Hindlimb muscle (tissue), 1 donor: ENCODE results near the gene STARD13. TPM values are rescaled to one million over a fixed set of nuclear protein-coding genes. Genes with fewer than 3 reads are reported as not detected.
"Not testable (repeated sequence)": the region's sequence is repeated elsewhere in the genome, so short reads cannot be mapped to it uniquely, and the experiment has no call there.

Experiments
- DNase-seq: peaks from one replicate; pipeline ENCODE4 v3.0.0-alpha.2; 2013
- polyA plus RNA-seq: library from polyadenylated mRNA; unstranded; fragments of 120-200 nt; gene quantifications from one replicate; pipeline ENCODE4 v1.2.1, GENCODE V29; 2013; ENCODE audit not compliant: insufficient read length

The STARD13 gene
- polyA plus RNA-seq, 1 donor = 22.7 TPM

DNA sequence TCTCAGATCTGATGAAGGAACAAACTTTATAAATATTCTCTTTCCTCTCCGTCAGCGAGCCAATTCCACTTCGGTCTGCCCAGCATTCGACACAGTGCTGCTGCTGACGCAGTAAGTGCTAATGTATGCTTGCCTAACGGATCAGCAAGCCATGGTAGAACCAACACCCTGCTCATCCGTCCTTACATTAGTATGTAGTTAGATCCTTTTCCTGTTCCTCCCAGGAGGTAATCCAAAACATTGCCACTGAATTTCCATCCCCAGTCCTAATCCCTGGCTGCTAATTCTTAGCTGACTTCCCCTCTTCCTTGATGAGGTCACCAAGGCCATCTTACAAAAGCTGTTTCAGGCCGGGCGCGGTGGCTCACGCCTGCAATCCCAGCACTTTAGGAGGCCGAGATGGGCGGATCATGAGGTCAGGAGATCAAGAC lies 88.0 kb downstream of the STARD13 start:
- DNase-seq = no peak

DNA sequence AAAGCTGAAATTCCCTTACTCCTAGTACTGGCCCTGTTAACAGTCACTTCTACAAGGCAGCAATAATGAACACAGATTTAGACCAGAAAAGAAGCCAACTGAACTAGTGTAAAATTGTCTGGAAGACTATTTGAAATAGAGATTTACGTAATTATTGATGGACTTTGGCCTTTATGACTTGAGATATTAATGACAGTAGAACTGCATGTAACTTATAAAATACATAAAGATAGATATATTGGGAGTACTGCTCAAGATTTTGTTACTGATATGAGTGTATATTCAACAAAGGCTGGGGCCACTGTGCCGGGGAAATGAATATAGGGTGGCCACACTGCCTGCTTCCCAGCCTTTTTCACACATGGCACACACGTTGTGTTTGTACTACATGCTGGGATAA lies 88.8 kb downstream of the STARD13 start:
- no peak for DNase-seq

DNA sequence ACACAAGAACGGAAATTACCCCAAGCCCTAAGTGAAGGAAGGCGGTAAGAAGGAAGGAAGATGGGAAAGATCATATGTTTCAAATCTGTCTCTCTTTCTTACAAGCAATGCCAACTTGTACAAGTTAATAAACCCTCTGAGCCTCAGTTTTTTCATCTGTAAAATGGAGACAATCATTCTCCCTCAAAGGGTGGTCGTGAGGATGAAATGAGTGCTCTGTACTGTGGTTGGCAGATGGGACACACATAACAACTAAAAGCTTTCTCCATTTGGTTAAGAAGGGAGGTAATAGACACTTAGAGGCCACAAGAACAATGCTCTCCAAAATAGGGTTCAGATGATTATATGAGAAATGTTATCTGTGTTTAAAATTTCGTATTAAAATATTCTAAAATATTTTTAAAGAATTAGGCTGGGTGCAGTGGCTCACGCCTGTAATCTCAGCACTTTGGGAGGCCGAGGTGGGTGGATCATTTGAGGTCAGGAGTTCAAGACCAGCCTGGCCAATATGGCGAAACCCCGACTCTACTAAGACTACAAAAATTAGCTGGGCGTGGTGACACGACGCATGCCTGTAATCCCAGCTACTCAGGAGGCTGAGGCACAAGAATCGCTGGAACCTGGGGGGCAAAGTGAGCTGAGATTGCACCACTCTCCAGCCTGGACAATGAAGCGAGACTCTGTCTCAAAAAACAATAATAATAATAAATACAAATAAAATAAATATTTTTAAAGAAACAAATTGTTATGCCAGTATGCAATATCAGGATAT lies 89.7 kb downstream of the STARD13 start:
- no peak for DNase-seq

DNA sequence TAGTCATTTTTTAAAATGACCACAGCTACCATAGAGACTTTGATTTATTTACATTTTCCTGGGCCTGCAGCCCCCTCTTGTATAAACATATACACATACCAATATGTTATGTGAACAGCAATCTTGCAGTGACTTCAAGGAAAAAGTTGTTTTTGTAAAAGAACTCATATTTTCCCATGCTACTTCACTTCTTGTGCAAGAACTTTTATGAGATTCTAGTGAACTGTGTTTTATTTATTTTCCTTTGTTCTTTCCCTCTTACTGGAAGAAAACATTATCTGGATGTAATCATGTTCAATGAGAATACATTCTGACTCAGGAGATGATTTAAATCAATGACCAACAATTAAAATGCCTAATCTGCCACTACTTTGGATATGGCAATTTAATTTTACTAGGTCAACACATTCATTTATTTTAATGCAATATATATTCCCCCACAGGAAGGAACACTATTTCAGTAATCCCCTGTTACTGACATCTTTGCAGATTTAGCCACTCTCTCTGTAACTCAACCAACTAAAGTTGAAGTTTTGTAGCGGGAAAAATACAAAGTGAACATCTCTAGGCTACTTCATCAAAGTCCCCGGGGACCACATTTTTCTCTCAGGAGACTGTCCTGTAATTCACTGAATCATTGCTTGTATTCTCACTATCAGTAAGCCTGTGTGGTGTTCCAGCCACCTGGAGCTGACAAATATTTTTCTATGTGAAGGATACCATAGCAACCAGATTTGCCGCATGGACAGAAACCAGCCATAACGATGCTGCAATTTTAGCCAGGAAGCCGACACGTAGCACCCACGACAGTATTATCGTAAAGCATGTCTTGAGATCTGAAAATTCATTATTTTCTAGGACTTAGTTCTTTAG lies 90.5 kb downstream of the STARD13 start:
- DNase-seq = peak; percentile 57

DNA sequence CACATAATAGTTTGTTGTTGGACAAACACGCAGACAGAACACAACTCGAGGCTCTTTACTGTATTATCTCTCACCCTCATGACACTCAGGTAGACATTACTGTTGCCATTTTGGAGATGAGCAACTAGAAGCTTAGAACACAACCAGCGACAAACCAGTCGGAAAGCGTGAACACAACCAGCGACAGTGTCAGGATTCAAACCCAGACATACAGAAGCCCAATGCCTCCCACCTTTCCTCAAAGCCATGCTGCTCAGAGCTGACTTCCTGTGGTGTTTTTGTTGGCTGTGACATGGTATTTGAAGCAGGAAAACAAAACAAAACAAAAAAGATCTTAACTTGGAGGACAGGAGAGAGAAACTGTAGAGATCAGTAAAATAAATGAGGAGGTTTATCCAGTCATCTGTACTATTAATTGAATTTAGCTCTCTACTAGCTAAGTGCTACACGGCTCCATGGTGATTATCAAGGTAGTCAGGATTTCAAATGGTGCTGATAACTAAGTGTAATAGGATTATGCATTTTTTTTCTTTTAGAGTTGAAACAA lies 92.1 kb downstream of the STARD13 start:
- DNase-seq = no peak

DNA sequence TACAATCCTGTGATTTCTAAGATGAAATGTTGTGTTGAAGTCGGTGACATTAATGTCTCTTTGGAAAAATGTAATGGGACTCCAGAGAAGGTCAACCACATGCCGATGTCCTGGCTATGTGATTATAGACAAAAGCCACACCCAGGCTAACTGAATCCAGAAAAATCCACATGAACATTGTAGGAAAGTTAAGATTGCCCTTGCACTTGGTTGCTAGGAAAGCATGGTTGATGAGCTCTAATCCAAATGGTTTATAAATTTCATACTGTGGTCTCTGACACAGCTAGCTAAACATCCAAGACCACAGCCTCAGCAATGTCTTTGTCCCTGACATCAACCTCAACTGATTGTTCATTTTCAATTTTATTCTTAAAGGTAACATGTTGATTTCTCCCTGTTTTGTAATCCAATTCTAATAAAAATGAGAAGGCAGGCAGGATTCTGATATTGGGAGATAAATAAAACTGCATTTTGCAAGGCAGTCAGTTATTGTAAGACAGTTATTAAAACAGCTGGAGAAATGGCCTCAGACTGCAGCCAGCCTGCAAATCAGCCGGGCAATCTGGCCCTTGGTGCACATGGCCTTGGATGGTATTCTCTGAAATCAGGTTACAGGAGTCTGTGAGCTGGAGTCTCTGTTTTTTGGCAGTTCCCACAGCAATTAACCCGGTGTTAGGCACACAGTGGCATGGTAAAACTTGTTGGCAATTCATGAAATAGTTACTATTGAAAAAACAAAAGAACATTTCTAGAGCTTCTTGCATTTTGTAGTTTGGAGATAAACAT lies 93.9 kb downstream of the STARD13 start:
- DNase-seq = no peak

DNA sequence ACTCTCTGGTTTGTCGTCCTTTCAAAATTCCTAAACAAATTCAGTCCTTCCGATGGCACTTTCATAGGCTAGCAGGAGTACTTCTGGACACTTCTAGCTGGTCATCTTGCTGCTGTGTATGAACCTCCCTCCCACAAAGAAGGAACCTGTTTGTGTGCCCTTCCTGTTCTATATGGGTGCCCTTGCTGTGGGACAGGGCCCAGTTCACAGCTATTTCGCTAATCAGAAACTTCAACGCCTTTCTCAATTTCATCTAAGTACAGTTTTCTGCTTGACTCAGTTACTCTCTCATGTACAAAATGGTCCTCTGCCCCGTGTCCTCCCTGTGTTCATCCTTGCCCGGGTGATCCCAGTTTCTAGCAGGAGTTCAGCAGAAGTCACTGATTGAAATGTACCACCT lies 96.1 kb downstream of the STARD13 start:
- no peak for DNase-seq

DNA sequence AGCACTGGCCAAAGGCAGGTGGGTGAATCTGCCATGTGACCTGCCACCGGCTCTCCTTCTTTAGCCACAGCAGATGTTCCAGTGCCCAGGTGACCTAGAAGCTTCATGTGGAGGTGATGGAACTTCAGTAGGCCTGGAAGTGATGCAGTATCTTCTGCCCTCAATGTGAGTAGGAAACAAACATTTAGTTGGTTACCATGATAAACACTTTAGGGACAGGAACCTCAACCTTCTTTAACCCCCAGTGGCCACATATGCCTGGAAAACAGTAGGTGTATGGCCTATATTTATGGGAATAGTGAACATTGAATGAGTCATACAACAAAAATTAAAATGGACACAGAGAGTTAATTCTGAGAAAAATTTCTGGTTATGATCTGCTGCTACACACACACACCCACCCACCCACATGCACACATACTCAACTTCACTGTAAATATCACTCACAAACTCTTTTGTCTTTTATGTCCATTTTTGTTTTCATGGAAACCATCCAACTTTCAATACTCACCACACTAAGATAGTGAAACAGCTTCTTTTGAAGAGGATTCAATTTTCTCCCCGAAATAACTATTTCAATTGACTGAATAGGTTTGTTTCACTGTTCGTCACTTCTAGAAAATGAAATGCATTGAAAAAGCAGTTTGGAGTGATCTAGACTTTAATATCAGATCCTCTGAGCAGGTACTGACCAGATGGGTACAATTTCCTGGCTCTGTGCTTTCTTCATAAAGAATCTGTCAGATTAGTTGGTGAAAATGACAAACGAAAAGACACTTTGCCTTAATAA lies 97.3 kb downstream of the STARD13 start:
- DNase-seq = no peak

DNA sequence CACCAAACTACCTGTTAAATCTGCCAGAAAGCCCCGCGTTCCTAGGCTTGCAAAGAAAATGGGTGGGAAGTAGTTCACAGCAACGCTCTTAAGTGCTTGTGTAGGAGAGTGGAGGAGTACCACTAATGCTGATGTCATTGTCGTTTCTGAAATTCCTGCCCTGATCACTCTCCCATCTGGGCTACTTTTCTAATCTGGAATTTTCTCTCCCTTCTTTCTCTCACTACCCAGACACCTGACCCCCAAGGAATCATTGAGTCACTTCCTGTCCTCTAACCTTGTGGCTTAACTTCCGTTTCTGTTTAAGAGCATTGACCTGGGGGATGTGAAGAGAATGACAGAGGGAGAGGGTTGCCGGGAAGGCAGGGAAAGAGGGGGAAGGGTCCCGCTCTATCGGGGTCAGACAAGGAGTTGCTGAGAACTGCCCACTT lies 98.7 kb downstream of the STARD13 start:
- no peak for DNase-seq

DNA sequence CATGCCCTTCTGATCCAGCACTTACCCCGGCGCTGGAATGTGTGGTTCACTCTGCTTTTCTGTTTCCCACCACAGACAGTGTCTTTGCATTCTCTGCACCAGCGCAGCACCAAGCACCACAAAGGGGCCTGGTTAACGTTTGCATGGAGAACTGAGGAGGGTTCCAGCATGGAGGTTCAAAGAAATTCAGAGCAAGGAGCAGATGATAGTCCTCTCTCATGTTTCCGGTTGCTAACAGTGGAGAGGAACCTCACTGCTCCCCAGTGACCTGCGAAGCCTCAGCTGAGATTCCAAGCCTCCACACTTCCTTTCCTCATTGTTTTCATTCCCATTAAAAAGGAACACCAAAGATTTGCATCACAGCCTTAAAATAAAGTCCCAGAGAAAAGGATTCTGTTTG lies 99.7 kb downstream of the STARD13 start:
- DNase-seq = no peak

DNA sequence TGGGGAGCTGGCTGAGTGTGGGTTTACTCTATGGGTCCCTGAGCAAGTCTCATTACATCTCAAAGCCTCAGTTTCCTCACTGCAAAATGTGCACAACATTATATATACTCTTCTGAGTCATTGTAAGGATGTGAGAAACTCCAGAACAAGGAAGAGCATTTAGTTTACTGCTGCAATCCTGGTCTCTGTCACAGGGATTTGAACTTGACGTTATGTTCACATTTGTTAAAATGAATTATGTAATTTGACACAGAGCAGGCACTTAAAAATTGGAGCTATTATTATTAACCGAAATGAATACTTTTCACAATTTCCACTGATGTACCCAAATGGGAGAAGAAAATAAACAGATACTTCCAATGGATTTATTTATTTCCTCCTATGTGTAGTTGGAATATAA lies 101.0 kb downstream of the STARD13 start:
- DNase-seq = no peak

DNA sequence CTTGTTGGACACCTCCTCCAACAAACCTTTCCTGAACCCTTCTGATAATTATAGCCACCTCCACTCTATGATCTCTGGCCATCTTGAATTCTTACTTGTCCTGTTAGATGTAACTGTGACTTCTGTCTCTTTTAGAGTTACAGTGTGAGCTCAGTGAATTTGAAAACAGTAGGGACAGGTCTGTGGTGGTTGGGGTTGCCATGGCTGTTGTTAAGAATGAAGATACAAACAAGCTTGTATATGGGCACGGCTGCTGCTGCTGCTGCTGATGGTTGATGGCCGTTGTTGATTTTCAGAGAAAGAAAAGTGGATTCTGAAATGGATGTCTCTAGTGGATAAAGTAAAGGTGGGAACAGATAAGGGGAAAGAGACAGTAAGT lies 101.5 kb downstream of the STARD13 start:
- no peak for DNase-seq

DNA sequence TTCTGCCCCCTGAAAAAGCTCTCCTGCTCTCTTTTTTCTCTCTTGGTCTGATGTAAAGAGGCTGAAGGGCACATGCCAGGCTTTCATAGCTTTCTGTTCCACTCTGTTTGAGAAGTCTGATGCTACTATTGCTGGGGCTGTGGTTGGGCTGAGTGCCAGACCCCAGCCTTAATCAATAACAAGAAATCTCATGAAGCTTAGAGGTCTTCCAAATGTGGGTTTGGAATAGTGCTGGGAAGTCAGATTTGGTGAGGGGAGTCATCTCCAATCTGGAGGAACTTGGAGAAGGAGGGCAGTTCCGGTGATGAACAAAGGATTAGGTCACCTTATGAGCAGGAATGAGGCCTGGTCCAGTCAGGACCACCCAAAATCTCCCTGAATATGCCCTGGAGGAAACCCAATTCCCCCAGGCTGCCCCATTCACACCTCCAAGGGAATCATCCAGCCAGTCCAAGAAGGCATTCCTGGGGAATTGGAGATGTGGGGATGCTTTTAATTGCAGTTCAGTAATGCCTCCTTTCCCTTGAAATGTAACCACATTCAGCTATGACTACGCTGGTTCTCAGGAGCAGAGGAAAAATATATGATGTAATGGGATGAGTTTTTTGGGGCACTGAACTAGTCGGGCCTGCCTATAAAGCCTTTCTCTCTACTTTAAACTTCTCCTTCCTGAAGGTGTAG lies 102.0 kb downstream of the STARD13 start:
- no peak for DNase-seq

DNA sequence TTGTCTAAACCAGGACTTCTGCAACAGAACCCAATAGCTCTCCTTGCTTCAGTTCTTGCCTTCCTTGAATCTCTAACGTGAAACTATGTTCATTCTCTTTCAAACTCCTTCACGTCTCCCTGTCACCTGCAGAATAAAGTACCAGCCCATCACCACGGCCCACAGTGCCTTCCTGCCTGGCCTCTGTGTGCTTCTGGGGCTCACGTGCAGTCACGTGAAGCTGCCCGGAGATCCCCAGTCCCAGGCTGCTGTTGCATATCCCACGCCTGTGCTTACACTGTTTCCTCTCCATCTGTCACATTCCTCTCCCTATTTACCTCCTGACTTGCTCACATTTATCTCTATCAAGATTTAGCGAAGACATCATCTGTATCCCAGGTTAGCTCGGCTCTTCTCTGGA lies 102.8 kb downstream of the STARD13 start:
- no peak for DNase-seq

DNA sequence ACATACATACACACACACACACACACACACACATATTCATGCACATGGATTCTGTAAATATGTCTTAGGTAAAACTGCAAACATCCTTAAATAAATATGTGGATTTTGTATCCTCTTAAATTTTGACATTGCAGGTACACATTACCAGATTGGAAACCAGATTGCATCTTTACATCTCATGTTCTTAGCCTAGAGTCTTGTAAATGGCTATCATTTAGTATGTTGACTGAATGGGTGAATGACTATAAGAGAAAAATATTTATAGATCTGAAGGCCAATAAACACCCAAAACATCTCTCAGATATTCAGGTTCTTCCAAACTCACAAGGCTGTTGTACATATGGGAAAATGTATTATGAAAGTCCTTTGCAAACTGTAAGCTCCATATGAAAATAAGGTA lies 104.3 kb downstream of the STARD13 start:
- DNase-seq = no peak

DNA sequence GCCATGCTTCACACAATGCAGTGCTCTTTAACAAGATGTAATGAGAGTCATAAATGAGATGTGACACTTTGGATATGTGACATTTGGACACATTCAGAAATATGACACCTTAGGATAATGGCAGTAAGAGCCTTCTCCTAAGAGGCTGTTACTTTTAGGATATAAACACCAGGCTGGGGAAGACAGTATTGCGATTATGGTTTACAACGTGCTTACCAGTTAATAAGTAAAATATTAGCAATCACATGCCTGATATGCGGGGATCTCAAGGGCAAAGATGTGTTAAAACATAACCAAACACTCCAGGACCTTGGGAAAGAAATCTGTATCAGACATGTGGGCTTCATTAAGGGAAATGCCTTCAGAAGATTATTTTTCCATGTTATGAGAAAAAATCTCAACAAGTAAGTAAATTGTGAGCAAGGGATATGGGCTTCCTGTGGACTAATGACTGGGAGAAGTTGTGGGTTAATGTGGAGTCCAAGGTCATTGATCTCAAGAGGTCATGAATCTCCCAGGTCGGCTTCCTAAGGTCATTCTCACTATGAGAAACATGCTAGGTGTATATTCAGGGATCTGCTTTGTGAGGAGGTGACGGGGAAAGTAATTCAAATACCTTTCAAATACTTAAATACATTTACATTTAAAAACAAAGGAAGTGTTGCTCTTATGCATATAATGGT lies 105.3 kb downstream of the STARD13 start:
- no peak for DNase-seq

DNA sequence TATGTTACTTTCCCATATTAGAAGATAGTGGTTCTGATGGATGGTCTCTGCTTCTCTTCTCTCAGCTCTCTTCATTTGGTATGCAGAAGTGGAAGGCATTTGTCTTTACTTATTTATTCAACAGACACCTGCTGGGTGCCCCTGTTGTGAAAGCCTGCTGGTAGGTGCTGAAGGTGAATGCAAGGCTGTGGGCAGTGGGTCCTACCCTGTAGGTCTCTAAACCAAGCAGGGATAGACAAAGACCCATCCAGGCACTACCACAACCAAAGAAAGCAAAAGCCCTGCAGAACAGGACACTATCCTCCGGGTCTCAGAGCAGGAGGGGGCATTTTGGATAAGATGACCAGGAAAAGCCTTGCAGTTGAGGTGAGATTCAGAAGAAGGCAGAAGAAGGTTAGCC lies 106.1 kb downstream of the STARD13 start:
- DNase-seq = no peak

DNA sequence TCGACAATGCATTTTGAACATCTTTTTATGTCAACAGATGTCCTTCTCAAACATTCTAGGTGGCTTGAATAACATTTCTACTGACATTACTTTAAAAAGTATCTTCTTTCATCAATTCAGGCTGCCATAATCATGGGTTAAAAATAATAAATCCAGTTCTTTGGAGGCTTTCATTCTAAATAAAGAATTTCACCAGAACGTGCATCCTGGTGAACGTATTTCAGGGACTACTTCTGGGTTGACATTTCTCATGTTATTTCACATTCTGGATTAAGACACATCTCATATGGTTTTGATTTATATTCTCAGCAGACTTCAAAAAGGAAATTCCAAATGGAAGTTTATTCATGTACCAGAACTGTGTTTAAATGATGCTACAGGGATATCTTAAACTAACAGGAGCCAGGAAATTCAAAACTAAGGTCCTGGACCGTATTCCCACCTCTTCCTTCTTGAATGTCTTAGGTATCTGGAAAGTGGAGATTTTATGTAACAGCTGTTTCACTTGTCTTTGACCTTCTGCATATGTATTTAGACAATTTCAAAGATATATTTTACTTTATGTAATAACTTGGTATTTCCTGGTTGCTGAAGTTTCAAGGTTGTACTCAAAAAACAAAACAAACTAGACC lies 107.2 kb downstream of the STARD13 start:
- peak; percentile 46 for DNase-seq

DNA sequence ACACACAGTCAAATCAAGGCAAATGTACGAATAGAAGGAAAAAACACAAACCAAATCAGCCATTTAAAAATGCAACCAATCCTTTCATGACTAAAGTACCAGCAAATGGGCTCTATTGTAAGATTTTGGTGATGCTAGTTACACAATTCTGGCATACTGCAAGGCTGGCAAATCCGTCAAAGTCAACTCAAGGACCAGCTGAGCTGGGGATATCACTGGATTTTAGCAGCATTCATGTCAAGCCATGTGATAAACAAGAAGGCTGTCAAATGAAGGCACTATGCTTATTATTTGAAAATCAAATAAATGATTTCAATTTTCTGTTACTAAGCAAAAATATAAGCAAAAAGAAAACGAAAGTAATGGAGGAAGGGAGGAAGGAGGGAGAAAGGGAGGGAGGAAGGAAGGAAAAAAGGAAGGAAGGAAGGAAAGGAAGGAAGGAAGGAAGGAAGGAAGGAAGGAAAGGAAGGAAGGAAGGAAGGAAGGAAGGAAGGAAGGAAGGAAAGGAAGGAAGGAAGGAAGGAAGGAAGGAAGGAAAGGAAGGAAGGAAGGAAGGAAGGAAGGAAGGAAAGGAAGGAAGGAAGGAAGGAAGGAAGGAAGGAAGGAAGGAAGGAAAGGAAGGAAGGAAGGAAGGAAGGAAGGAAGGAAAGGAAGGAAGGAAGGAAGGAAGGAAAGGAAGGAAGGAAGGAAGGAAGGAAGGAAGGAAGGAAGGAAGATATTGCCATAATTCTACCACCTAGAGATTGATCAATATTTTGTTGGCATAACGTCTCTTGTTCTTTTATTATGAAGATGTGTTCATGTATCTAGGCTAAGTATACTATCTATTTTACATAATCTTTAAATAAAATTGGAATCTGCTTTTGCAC lies 108.0 kb downstream of the STARD13 start:
- DNase-seq = not testable (repeated sequence)
